IMR-90 (cell line): ENCODE results near the gene ZNF800. TPM values are rescaled to one million over a fixed set of nuclear protein-coding genes. Genes with fewer than 3 reads are reported as not detected.
"Not testable (repeated sequence)": the region's sequence is repeated elsewhere in the genome, so short reads cannot be mapped to it uniquely, and the experiment has no call there.

ENCODE experiments used
- ATAC-seq: fragments of 200-7000 bp; cut with Tn5 transposase; 2 replicates; pipeline ENCODE4 v1.9.1; 2020; ENCODE audit warnings: low read depth, mild to moderate bottlenecking, moderate library complexity
- BruUV-seq: library from RNA; stranded (reverse); fragments of 400-500 nt; replicated peaks from 2 replicates; lab custom pipeline; 2021; lab: Mats Ljungman, UMichigan
- CTCF ChIA-PET: fragments of 300-600 bp; formaldehyde crosslinking; extraction: SDS; loops from one replicate; lab custom pipeline; 2021; ENCODE audit warnings: antibody characterized with exemption; lab: Yijun Ruan, JAX
- POLR2A ChIA-PET: fragments of 300-600 bp; sonication (Branson Sonifier 250); formaldehyde crosslinking; loops from one replicate; lab custom pipeline; 2022; ENCODE audit warnings: antibody characterized with exemption; ENCODE audit not compliant: unreplicated experiment; lab: Charles Lee
- DNase-seq: peaks from one replicate; pipeline ENCODE4 v3.0.0; 2013
- H2AFZ ChIP-seq: replicated peaks from 2 replicates; pipeline ENCODE3; 2013; ENCODE audit warnings: low read length, mild to moderate bottlenecking; ENCODE audit not compliant: poor library complexity
- H2AK5ac ChIP-seq: 2 replicates; pipeline ENCODE4 v1.6.1; 2013; ENCODE audit warnings: low read depth, low read length, inconsistent platforms
- H2AK9ac ChIP-seq: replicated peaks from 2 replicates; pipeline ENCODE3; 2013; ENCODE audit warnings: mild to moderate bottlenecking, low read depth, low read length, moderate library complexity; ENCODE audit not compliant: poor library complexity
- H2BK120ac ChIP-seq: 2 replicates; pipeline ENCODE4 v1.6.1; 2013; ENCODE audit warnings: low read depth, low read length, inconsistent platforms
- H2BK15ac ChIP-seq: 3 replicates; pipeline ENCODE4 v1.6.1; 2013; ENCODE audit warnings: low read depth, low read length, inconsistent platforms
- H2BK20ac ChIP-seq: 2 replicates; pipeline ENCODE4 v1.6.1; 2013; ENCODE audit warnings: low read depth, mild to moderate bottlenecking, inconsistent platforms, low read length, moderate library complexity
- H2BK5ac ChIP-seq: 2 replicates; pipeline ENCODE4 v1.6.1; 2013; ENCODE audit warnings: mild to moderate bottlenecking, low read depth, low read length, inconsistent platforms; ENCODE audit not compliant: poor library complexity, severe bottlenecking
- H3K14ac ChIP-seq: replicated peaks from 2 replicates; pipeline ENCODE4 v1.6.1; 2013; ENCODE audit warnings: low read depth, low read length, inconsistent platforms
- H3K18ac ChIP-seq: 2 replicates; pipeline ENCODE4 v1.6.1; 2013; ENCODE audit warnings: low read depth, low read length, control low read depth
- H3K23ac ChIP-seq: 2 replicates; pipeline ENCODE4 v1.6.1; 2013; ENCODE audit warnings: low read depth, low read length, inconsistent platforms
- H3K27ac ChIP-seq: 2 replicates; pipeline ENCODE4 v1.5.1; 2013; ENCODE audit warnings: mild to moderate bottlenecking, control low read depth, low read length; ENCODE audit not compliant: insufficient read depth
- H3K27me3 ChIP-seq: 2 replicates; pipeline ENCODE4 v1.6.1; 2013; ENCODE audit warnings: low read length; ENCODE audit not compliant: control insufficient read depth, insufficient read depth
- H3K36me3 ChIP-seq: 2 replicates; pipeline ENCODE4 v1.6.1; 2013; ENCODE audit warnings: low read length, mixed read lengths; ENCODE audit not compliant: control insufficient read depth, insufficient read depth
- H3K4ac ChIP-seq: 2 replicates; pipeline ENCODE4 v1.6.1; 2013; ENCODE audit warnings: low read depth, low read length, inconsistent platforms
- H3K4me1 ChIP-seq: 2 replicates; pipeline ENCODE4 v1.6.1; 2013; ENCODE audit warnings: low read length, mixed read lengths; ENCODE audit not compliant: control insufficient read depth, insufficient read depth
- H3K4me2 ChIP-seq: 2 replicates; pipeline ENCODE4 v1.6.1; 2013; ENCODE audit warnings: low read depth, mild to moderate bottlenecking, control low read depth, low read length, moderate library complexity
- H3K4me3 ChIP-seq: 2 replicates; pipeline ENCODE4 v1.5.1; 2013; ENCODE audit warnings: low read depth, mild to moderate bottlenecking, control low read depth, low read length, moderate library complexity; ENCODE audit not compliant: insufficient read depth
- H3K56ac ChIP-seq: 2 replicates; pipeline ENCODE4 v1.6.1; 2013; ENCODE audit warnings: low read length, inconsistent platforms; ENCODE audit not compliant: insufficient read depth; ENCODE audit errors: extremely low read depth
- H3K79me1 ChIP-seq, 2 experiments: 2 replicates each; pipeline ENCODE4 v1.6.1; 2013; ENCODE audit warnings: low read length in 2 of 2, inconsistent platforms in 1 of 2, low read depth in 1 of 2
- H3K9ac ChIP-seq: 2 replicates; pipeline ENCODE4 v1.6.1; 2013; ENCODE audit warnings: low read depth, low read length, control low read depth
- H3K9me1 ChIP-seq: 2 replicates; pipeline ENCODE4 v1.6.1; 2013; ENCODE audit warnings: low read length, inconsistent platforms; ENCODE audit not compliant: insufficient read depth
- H3K9me3 ChIP-seq: 2 replicates; pipeline ENCODE4 v1.6.1; 2013; ENCODE audit warnings: low read length; ENCODE audit not compliant: control insufficient read depth, insufficient read depth
- H4K20me1 ChIP-seq: 2 replicates; pipeline ENCODE4 v1.6.1; 2013; ENCODE audit warnings: low read length, inconsistent platforms; ENCODE audit not compliant: insufficient read depth
- H4K5ac ChIP-seq: 2 replicates; pipeline ENCODE4 v1.6.1; 2013; ENCODE audit warnings: mild to moderate bottlenecking, low read depth, low read length, control low read depth
- H4K8ac ChIP-seq, 2 experiments: 2 replicates each; pipeline ENCODE4 v1.6.1; 2013; ENCODE audit warnings: low read depth in 2 of 2, low read length in 2 of 2, control low read depth in 1 of 2, inconsistent platforms in 1 of 2
- H4K91ac ChIP-seq: 2 replicates; pipeline ENCODE4 v1.6.1; 2013; ENCODE audit warnings: low read depth, low read length, inconsistent platforms; ENCODE audit not compliant: insufficient read depth
- POLR2A ChIP-seq: IDR thresholded peaks from 2 replicates; pipeline ENCODE4 v1.6.1; 2012; ENCODE audit warnings: mild to moderate bottlenecking, low read depth, low read length
- WGBS, 2 experiments: methylation state at CpG; one replicate each; pipeline versions ENCODE4 v1.1.5 to v1.1.7; 2013; ENCODE audit warnings: missing lambda C conversion rate in 2 of 2; ENCODE audit not compliant: insufficient read length in 1 of 2; ENCODE audit errors: extremely low coverage in 2 of 2; 5-methylcytosine and 5-hydroxymethylcytosine counted together
- dilution Hi-C: fragments of 300-500 bp; cut with HindIII; formaldehyde crosslinking; loops from one replicate; pipeline ENCODE4 v1.14.3; 2018; ENCODE audit warnings: low sequenced_read_pairs; ENCODE audit not compliant: unreplicated experiment
- in situ Hi-C: fragments of 300-500 bp; cut with MboI; formaldehyde crosslinking; loops from 3 replicates; pipeline ENCODE4 v1.14.3; 2019; ENCODE audit warnings: low sequenced_read_pairs, inconsistent platforms, mixed read lengths
- intact Hi-C: fragments of 100-400 bp; cut with micrococcal nuclease; formaldehyde crosslinking; loops from 2 replicates; pipeline ENCODE4 v1.10.0; 2022
- polyA plus RNA-seq, 3 experiments: library from polyadenylated mRNA; depleted of rRNA; stranded (reverse); fragments of >200 nt; gene quantifications; 2 replicates each; pipeline ENCODE4 v1.2.3, GENCODE V29; 2012; ENCODE audit warnings: low replicate concordance in 1 of 3
- total RNA-seq: library from RNA; depleted of rRNA; stranded (reverse); fragments of >200 nt; gene quantifications from 2 replicates; pipeline ENCODE4 v1.2.3, GENCODE V29; 2012

Gene ZNF800
- total and polyA plus RNA-seq, 2 of the 4 experiments (the other 2 are of a cell fraction), result 6.9 to 13.1 TPM

- Histone ChIP-seq H2AK5ac (no peak overlapping the region), H3K79me1 (no peaks in the 10 kb centered on the region), H4K20me1 (no peaks in the 10 kb centered on the region), H3K4ac (no peak overlapping the region), H3K4me3 (no peak overlapping the region), H2BK20ac (no peak overlapping the region), H3K14ac (no peak overlapping the region), H2BK15ac (no peak overlapping the region), H3K27me3 (no peaks in the 10 kb centered on the region), H2BK5ac (no peak overlapping the region), H3K9ac (no peak overlapping the region), H3K18ac (no peak overlapping the region), H3K23ac (no peak overlapping the region), H2AK9ac (no peak overlapping the region), H3K27ac (no peak overlapping the region), H4K5ac (no peak overlapping the region), H3K4me2 (no peak overlapping the region), H3K4me1 (peaks cover 3% of the 10 kb centered on the region; the same call in 1 of the 2 replicates), H4K8ac (no peak overlapping the region), H3K9me3 (no peaks in the 10 kb centered on the region), H4K91ac (no peak overlapping the region), H2BK120ac (no peak overlapping the region), H3K56ac (no peak overlapping the region), H2AFZ (no peak overlapping the region), H3K9me1 (no peaks in the 10 kb centered on the region; the same call in 1 of the 2 replicates), H3K36me3 (no peaks in the 10 kb centered on the region)
- DNase-seq (no peak), ATAC-seq (no peak; the same call in 1 of the 2 replicates)
- in situ Hi-C loops (no loop called here), dilution Hi-C loops (no loop called here), intact Hi-C loops (no loop called here)
- BruUV-seq, result no TSS peak
- no CpG with 5 or more reads among the region's 3 CpGs for WGBS, 2 experiments
- ChIA-PET CTCF (no interaction called here), POLR2A (no interaction called here)
- TF ChIP-seq POLR2A, result no peak
Measured at GRCh38 chr7:127437241-127437640, 44.7 kb upstream of the ZNF800 start.

- H3K14ac ChIP-seq, in situ Hi-C loops, H3K23ac ChIP-seq, H3K4me3 ChIP-seq, intact Hi-C loops, H3K9me1 ChIP-seq, H2BK15ac ChIP-seq, H4K91ac ChIP-seq, H2AK9ac ChIP-seq, DNase-seq, dilution Hi-C loops, H4K8ac ChIP-seq, H3K4me2 ChIP-seq, H3K56ac ChIP-seq, H2BK120ac ChIP-seq, H2AFZ ChIP-seq, ATAC-seq, H3K79me1 ChIP-seq, H3K9me3 ChIP-seq, H2BK5ac ChIP-seq, BruUV-seq, H3K27ac ChIP-seq, H4K20me1 ChIP-seq, H3K18ac ChIP-seq, H3K27me3 ChIP-seq, POLR2A ChIA-PET, H4K5ac ChIP-seq, H2AK5ac ChIP-seq, CTCF ChIA-PET, H3K4ac ChIP-seq, H3K36me3 ChIP-seq, H3K9ac ChIP-seq, H3K4me1 ChIP-seq, H2BK20ac ChIP-seq: not testable (repeated sequence)
- WGBS, 2 experiments, result 89% methylated on average over 8 of the region's 18 CpGs; no CpG with 5 or more reads in 1 of the 2 experiments
Measured at GRCh38 chr7:127429281-127429680, 36.8 kb upstream of the ZNF800 start.
